ENCODE results near the gene TMEM238.

TMEM238 gene

GRCh38 chr19:55354698-55355212 is 29.3 kb downstream of the TMEM238 start, which contains the start of gene COX6B2:
COX6B2 (minus strand) TSS chr19:55354719; CDS start chr19:55354521, 198 bp downstream.
- no peak for DNase-seq

GRCh38 chr19:55353803-55354697 is 30.0 kb downstream of the TMEM238 start:
- peak; percentile 68 to 81 (median 75) for DNase-seq

GRCh38 chr19:55353356-55353802 is 30.7 kb downstream of the TMEM238 start:
- no peak for DNase-seq

GRCh38 chr19:55352549-55353145 is 31.4 kb downstream of the TMEM238 start:
- DNase-seq, result no peak

GRCh38 chr19:55352040-55352439 is 32.1 kb downstream of the TMEM238 start:
- DNase-seq, result no peak

- no peak for DNase-seq
Measured at GRCh38 chr19:55350620-55351315, 33.3 kb downstream of the TMEM238 start.

- DNase-seq, result no peak
Measured at GRCh38 chr19:55348317-55349034, 35.6 kb downstream of the TMEM238 start.

- no peak for DNase-seq
Measured at GRCh38 chr19:55347442-55348009, 36.6 kb downstream of the TMEM238 start.

GRCh38 chr19:55346725-55347441 is 37.2 kb downstream of the TMEM238 start:
- no peak for DNase-seq

- DNase-seq, result no peak
Measured at GRCh38 chr19:55345818-55346724, 38.0 kb downstream of the TMEM238 start.

- DNase-seq, result no peak
Measured at GRCh38 chr19:55345101-55345817, 38.8 kb downstream of the TMEM238 start.

GRCh38 chr19:55344444-55344843 is 39.6 kb downstream of the TMEM238 start:
- no peak for DNase-seq

GRCh38 chr19:55341595-55342531 is 42.2 kb downstream of the TMEM238 start:
- no peak for DNase-seq

GRCh38 chr19:55341171-55341588 is 42.9 kb downstream of the TMEM238 start:
- DNase-seq, result peak; percentile 84 to 95 (median 87)

- DNase-seq, result peak in 2 of 3 donors; percentile 14 to 44
Measured at GRCh38 chr19:55340784-55341147, 43.3 kb downstream of the TMEM238 start.

GRCh38 chr19:55339889-55340783 is 44.0 kb downstream of the TMEM238 start:
- peak; percentile 13 to 75 (median 51) for DNase-seq

All from suppressor macrophage treated with lipopolysaccharide for 1 hour (primary cell).